GM12864 (cell line): Measurements from ENCODE around the gene ZNF764.

Source experiments
- DNase-seq: peaks from one replicate; pipeline ENCODE4 v3.0.0-alpha.2; 2011; ENCODE audit warnings: low read depth
- H3K4me3 ChIP-seq: 2 replicates; pipeline ENCODE4 v1.5.1; 2011; ENCODE audit warnings: mild to moderate bottlenecking, low read depth, low read length, control low read depth
- CTCF ChIP-seq: IDR thresholded peaks from 2 replicates; pipeline ENCODE4 v1.5.1; 2011; ENCODE audit warnings: low read depth, mild to moderate bottlenecking, moderate library complexity, low read length, control low read depth, inconsistent platforms; ENCODE audit errors: missing control alignments

The ZNF764 gene

GRCh38 chr16:30515275-30515674, 42.9 kb downstream of the ZNF764 start:
- H3K4me3 ChIP-seq, result no peak overlapping the region

GRCh38 chr16:30511509-30511908, 46.7 kb downstream of the ZNF764 start:
- no peak for TF ChIP-seq CTCF
- DNase-seq, result no peak
- no peak overlapping the region for H3K4me3 ChIP-seq

More at GRCh38 chr16:30515275-30515674, 42.9 kb downstream of the ZNF764 start:
- DNase-seq, result no peak
- TF ChIP-seq CTCF, result no peak

GRCh38 chr16:30510376-30510938, 47.7 kb downstream of the ZNF764 start:
- DNase-seq, result no peak
- no peak overlapping the region for H3K4me3 ChIP-seq
- TF ChIP-seq CTCF, result no peak

- no peak overlapping the region for H3K4me3 ChIP-seq
- no peak for DNase-seq
- TF ChIP-seq CTCF, result no peak
These were observed 49.0 kb downstream of the ZNF764 start for GRCh38 chr16:30509081-30509765.
